ENCODE data around the gene SRRM1. TPM values are rescaled to one million over a fixed set of nuclear protein-coding genes. Genes with fewer than 3 reads are reported as not detected.

Gene SRRM1
- total and polyA plus RNA-seq, 9 of the 15 experiments (the other 6 are each of a cell fraction or from before 2014, with no cell fraction given): 54.5 to 268 (median 115) TPM

GRCh38 chr1:24709791-24710441, 66.8 kb downstream of the SRRM1 start (continued):
- 0 out of 2 replicates have a peak, but pooled peaks have one; percentile 10 for TF ChIP-seq MGA (IDR thresholded peaks at IDR 0.05)
- TF ChIP-seq CBX5 (IDR thresholded peaks at IDR 0.05; ENCODE audit: borderline replicate concordance, low read depth): no peak
- no peak for TF ChIP-seq GTF2E2 (tag; IDR thresholded peaks at IDR 0.05)
- no peak for TF ChIP-seq SMAD2 (IDR thresholded peaks at IDR 0.05; ENCODE audit: low read depth, low read length)
- TF ChIP-seq HDAC6 (IDR thresholded peaks at IDR 0.05; ENCODE audit: low read depth, low read length): no peak
- peak; percentile 26 for TF ChIP-seq PRDM10 (IDR thresholded peaks at IDR 0.05; ENCODE audit: partially characterized antibody)
- no peak for TF ChIP-seq VEZF1 (CRISPR knock-in tag; IDR thresholded peaks at IDR 0.05)
- TF ChIP-seq THRAP3 (IDR thresholded peaks at IDR 0.05; ENCODE audit: borderline replicate concordance): no peak
- 0 out of 2 replicates have a peak, but pooled peaks have one; percentile 36 for TF ChIP-seq SMARCA4 (IDR thresholded peaks at IDR 0.05)
